CD4-positive, alpha-beta memory T cell (primary cell): ENCODE measurements around the gene NEXN. TPM values are rescaled to one million over a fixed set of nuclear protein-coding genes. Genes with fewer than 3 reads are reported as not detected.

Experiments
- CTCF ChIA-PET: fragments of 350-600 bp; sonication (Branson Sonifier 250); formaldehyde crosslinking; loops from one replicate; lab custom pipeline; 2021; ENCODE audit warnings: inconsistent platforms; ENCODE audit not compliant: partially characterized antibody; lab: Charles Lee
- POLR2A ChIA-PET: fragments of 350-600 bp; sonication (Branson Sonifier 250); formaldehyde crosslinking; loops from one replicate; lab custom pipeline; 2021; ENCODE audit not compliant: partially characterized antibody; lab: Charles Lee
- DNase-seq, 5 donors: peaks; one replicate each; pipeline versions ENCODE4 v3.0.0 to v3.0.0-alpha.2; 2020 to 2022; ENCODE audit warnings: mixed read lengths in 1 of 5
- H3K27ac ChIP-seq: one replicate; pipeline ENCODE4 v1.7.0; 2013; ENCODE audit warnings: low read depth, low read length
- H3K27me3 ChIP-seq: 2 replicates; pipeline ENCODE4 v1.7.0; 2013; ENCODE audit warnings: mild to moderate bottlenecking, low read length, moderate library complexity; ENCODE audit not compliant: insufficient read depth
- H3K36me3 ChIP-seq: 2 replicates; pipeline ENCODE4 v1.7.0; 2013; ENCODE audit warnings: mild to moderate bottlenecking, low read length, moderate library complexity; ENCODE audit not compliant: insufficient read depth
- H3K4me1 ChIP-seq: 2 replicates; pipeline ENCODE4 v1.7.0; 2013; ENCODE audit warnings: mild to moderate bottlenecking, low read length, moderate library complexity; ENCODE audit not compliant: insufficient read depth
- H3K4me3 ChIP-seq, 2 donors: one replicate each; pipeline ENCODE4 v1.7.0; 2013; ENCODE audit warnings: low read length in 2 of 2, mild to moderate bottlenecking in 1 of 2
- H3K9me3 ChIP-seq, 2 donors: one replicate each; pipeline ENCODE4 v1.7.0; 2013; ENCODE audit warnings: low read length in 2 of 2, control low read depth in 1 of 2; ENCODE audit not compliant: control insufficient read depth in 1 of 2
- H3K27ac Mint-ChIP-seq, 7 donors: one replicate each; pipeline ENCODE4 v1.8.0; 2020 to 2021; ENCODE audit warnings: mixed read lengths in 7 of 7, mild to moderate bottlenecking in 6 of 7, inconsistent platforms in 3 of 7, moderate library complexity in 3 of 7
- H3K27me3 Mint-ChIP-seq, 2 donors: one replicate each; pipeline ENCODE4 v1.8.0; 2020 to 2021; ENCODE audit warnings: mixed read lengths in 2 of 2
- H3K36me3 Mint-ChIP-seq, 2 donors: one replicate each; pipeline ENCODE4 v1.8.0; 2020 to 2021; ENCODE audit warnings: mixed read lengths in 2 of 2, inconsistent platforms in 1 of 2, mild to moderate bottlenecking in 1 of 2
- H3K4me1 Mint-ChIP-seq, 4 donors: one replicate each; pipeline ENCODE4 v1.8.0; 2020 to 2021; ENCODE audit warnings: mixed read lengths in 4 of 4, mild to moderate bottlenecking in 1 of 4
- H3K4me3 Mint-ChIP-seq, 8 donors: one replicate each; pipeline ENCODE4 v1.8.0; 2020 to 2021; ENCODE audit warnings: mixed read lengths in 8 of 8, mild to moderate bottlenecking in 7 of 8, moderate library complexity in 6 of 8, inconsistent platforms in 3 of 8
- H3K9me3 Mint-ChIP-seq, 8 donors: one replicate each; pipeline ENCODE4 v1.8.0; 2020 to 2021; ENCODE audit warnings: mixed read lengths in 8 of 8, mild to moderate bottlenecking in 5 of 8, inconsistent platforms in 3 of 8, moderate library complexity in 1 of 8
- intact Hi-C: fragments of 100-400 bp; cut with micrococcal nuclease; formaldehyde crosslinking; loops from one replicate; pipeline ENCODE4 v1.15.1; 2023
- polyA plus RNA-seq, 2 donors: library from polyadenylated mRNA; unstranded; fragments of 300-500 nt; fragmentation: Illumina TruSeq; gene quantifications; one replicate each; pipeline ENCODE4 v1.2.3, GENCODE V29; 2021
- total RNA-seq, 2 experiments: library from RNA; stranded (reverse); gene quantifications; one replicate each; pipeline ENCODE4 v1.2.3, GENCODE V29; 2021

The NEXN gene
- total and polyA plus RNA-seq, 4 experiments from 2014 or later = 0.31 to 0.67 (median 0.52) TPM

DNA sequence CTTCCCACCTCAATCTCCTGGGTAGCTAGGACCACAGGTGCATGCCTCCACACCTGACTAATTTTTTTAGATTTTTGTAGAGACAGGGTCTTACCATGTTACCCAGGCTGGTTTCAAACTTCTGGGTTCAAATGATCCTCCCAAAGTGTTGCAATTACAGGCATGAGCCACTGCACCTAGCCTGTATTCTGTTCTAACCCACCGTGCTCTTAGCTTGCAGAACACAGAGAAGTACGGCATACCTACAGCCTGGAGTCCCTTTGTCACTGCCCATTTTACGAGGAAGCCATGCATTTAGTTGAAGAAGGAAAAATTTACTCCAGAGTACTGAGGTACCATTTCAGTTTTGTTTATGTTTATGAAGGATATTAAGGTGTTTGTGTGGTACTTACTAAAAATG is 29.7 kb upstream of the NEXN start:
- Histone ChIP-seq H3K27ac (no peak overlapping the region), H3K4me3 (no peak overlapping the region), H3K4me1 (no peaks in the 10 kb centered on the region), H3K27me3 (no peaks in the 10 kb centered on the region), H3K9me3 (no peaks in the 10 kb centered on the region), H3K36me3 (peaks cover 14% of the 10 kb centered on the region)
- Mint-ChIP-seq H3K4me1 (peaks cover 11 to 23% (median 16%) of the 10 kb centered on the region in 4 donors), H3K9me3 (peaks cover 0 to 33% (median 18%) of the 10 kb centered on the region in 8 donors), H3K27ac (peak overlapping the region in 2 of 7 donors; percentile 46 to 55), H3K4me3 (no peak overlapping the region), H3K27me3 (no peaks in the 10 kb centered on the region), H3K36me3 (peaks cover 69 to 77% of the 10 kb centered on the region in 2 donors)
- ChIA-PET POLR2A (no interaction called here), CTCF (interaction anchor here (1.6 kb wide), 1 partner anchor 256 kb away, joined by 3 read pairs; no protein-coding TSS in a partner anchor)
- intact Hi-C loops = no loop called here
- no peak for DNase-seq

DNA sequence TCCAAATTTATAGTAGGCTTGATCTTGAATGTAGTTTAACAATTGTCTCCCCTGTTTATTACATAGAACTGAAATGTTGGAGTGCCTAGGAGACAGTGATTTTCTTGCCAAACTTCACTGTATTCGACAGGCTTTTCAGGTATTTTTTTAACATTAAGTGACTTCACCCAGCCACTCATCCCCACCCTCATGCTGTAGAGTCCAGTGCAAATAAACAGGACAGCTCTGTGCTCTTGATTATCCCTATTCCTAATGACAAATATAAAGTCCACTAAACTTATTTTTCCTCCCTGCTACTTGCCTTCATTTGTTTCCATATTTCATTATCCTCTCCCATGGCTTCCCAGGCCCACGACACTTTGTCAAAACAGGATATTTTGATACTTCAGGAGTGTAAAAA is 29.2 kb upstream of the NEXN start:
- CTCF ChIA-PET = interaction anchor here (1.6 kb wide), 1 partner anchor 255 kb away, joined by 3 read pairs; no protein-coding TSS in a partner anchor
- H3K36me3 Mint-ChIP-seq = peaks cover 64 to 72% of the 10 kb centered on the region in 2 donors

DNA sequence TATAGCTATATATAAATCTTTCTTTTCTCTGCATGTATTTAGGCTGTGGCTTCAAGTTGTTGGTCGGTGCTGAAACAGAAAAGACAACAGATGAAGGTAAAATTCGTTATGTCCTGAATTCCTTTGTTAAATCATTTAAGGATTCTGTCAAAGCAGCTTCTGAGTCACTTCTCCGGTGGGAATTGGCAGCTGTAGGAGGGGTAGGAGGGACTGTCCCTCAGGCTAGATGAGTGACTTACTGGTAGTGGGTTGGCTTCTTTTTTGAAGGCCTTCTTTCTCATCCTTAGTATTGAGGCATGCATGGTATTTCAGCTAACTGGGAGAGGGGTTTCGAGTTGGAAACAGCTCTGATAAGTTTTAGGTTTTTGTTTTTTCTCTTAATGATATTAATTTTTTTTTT is 22.1 kb upstream of the NEXN start:
- Mint-ChIP-seq H3K9me3 (no peaks in the 10 kb centered on the region), H3K4me1 (peaks cover 0 to 3% (median 0%) of the 10 kb centered on the region in 4 donors), H3K4me3 (no peak overlapping the region), H3K36me3 (peaks cover 39 to 42% of the 10 kb centered on the region in 2 donors), H3K27ac (no peak overlapping the region), H3K27me3 (no peaks in the 10 kb centered on the region)
- H3K4me3 ChIP-seq = no peak overlapping the region
- H3K4me1 ChIP-seq = no peaks in the 10 kb centered on the region
- peaks cover 14% of the 10 kb centered on the region for H3K36me3 ChIP-seq
- intact Hi-C loops = no loop called here
- ChIA-PET POLR2A (no interaction called here), CTCF (interaction anchor here (0.8 to 1.8 kb wide), 2 partner anchors 9 to 248 kb away, joined by 3 to 4 read pairs; no protein-coding TSS in a partner anchor)
- no peaks in the 10 kb centered on the region for H3K9me3 ChIP-seq
- H3K27ac ChIP-seq = no peak overlapping the region
- H3K27me3 ChIP-seq = no peaks in the 10 kb centered on the region
- no peak for DNase-seq

More for the DNA sequence above, 29.2 kb upstream of the NEXN start:
- Histone ChIP-seq H3K9me3 (no peaks in the 10 kb centered on the region), H3K4me3 (no peak overlapping the region), H3K4me1 (no peaks in the 10 kb centered on the region), H3K36me3 (peaks cover 14% of the 10 kb centered on the region), H3K27me3 (no peaks in the 10 kb centered on the region), H3K27ac (no peak overlapping the region)
- Mint-ChIP-seq H3K27me3 (no peaks in the 10 kb centered on the region), H3K4me1 (peaks cover 10 to 17% (median 14%) of the 10 kb centered on the region in 4 donors), H3K9me3 (peaks cover 0 to 28% (median 16%) of the 10 kb centered on the region in 8 donors), H3K4me3 (no peak overlapping the region), H3K27ac (no peak overlapping the region)
- no peak for DNase-seq
- intact Hi-C loops = no loop called here
- POLR2A ChIA-PET = no interaction called here

DNA sequence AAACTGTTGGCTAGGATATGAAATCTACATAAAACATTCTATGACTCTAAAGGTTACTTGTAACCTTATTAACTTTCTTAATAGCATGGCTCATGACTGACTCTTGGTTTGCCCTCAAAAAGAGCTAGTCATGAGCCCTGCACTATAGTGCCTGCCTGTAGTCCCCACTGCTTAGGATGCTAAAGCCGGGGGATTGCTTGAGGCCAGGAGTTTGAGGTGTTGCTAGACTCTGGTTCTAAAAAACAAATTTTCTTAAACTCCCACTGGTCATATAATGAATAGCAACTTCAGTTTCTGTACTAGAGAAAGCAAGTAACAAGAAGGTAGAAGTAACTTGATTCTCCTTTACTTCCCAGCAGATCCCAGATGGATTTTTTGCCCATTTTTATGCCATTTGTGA is 15.8 kb upstream of the NEXN start:
- Mint-ChIP-seq H3K27ac (peak overlapping the region in 1 of 7 donors; percentile 37), H3K4me1 (no peaks in the 10 kb centered on the region), H3K9me3 (no peaks in the 10 kb centered on the region), H3K27me3 (no peaks in the 10 kb centered on the region), H3K4me3 (no peak overlapping the region), H3K36me3 (peaks cover 28 to 37% of the 10 kb centered on the region in 2 donors)
- Histone ChIP-seq H3K27ac (no peak overlapping the region), H3K9me3 (no peaks in the 10 kb centered on the region), H3K27me3 (no peaks in the 10 kb centered on the region), H3K36me3 (peaks cover 3% of the 10 kb centered on the region), H3K4me1 (no peaks in the 10 kb centered on the region), H3K4me3 (no peak overlapping the region)
- ChIA-PET POLR2A (no interaction called here), CTCF (no interaction called here)
- intact Hi-C loops = no loop called here
- DNase-seq = no peak

DNA sequence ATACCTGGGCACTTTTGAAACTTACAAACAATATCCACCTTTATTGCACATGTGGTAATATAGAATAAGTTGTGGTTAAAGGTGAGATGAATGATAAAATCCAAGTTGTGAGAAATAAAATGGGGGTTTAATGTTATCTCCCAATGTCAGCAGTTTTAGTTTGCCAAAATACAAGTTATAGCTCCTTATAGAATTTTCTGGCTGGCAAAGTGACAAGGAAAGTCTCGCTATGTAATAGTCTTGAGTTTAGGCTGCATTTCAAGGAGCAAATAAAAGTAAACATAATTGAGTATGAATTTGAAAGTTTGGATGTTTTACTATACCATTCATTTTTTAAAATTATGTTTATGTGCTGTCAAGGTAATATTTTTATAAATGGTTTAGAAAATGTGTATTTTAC is 15.0 kb upstream of the NEXN start:
- intact Hi-C loops = no loop called here
- Histone ChIP-seq H3K4me3 (no peak overlapping the region), H3K27ac (no peak overlapping the region), H3K4me1 (no peaks in the 10 kb centered on the region), H3K9me3 (no peaks in the 10 kb centered on the region), H3K27me3 (no peaks in the 10 kb centered on the region), H3K36me3 (peaks cover 5% of the 10 kb centered on the region)
- Mint-ChIP-seq H3K27ac (no peak overlapping the region), H3K27me3 (no peaks in the 10 kb centered on the region), H3K4me1 (no peaks in the 10 kb centered on the region), H3K9me3 (no peaks in the 10 kb centered on the region), H3K36me3 (peaks cover 23 to 34% of the 10 kb centered on the region in 2 donors), H3K4me3 (no peak overlapping the region)
- no peak for DNase-seq
- POLR2A ChIA-PET = no interaction called here
- CTCF ChIA-PET = no interaction called here

DNA sequence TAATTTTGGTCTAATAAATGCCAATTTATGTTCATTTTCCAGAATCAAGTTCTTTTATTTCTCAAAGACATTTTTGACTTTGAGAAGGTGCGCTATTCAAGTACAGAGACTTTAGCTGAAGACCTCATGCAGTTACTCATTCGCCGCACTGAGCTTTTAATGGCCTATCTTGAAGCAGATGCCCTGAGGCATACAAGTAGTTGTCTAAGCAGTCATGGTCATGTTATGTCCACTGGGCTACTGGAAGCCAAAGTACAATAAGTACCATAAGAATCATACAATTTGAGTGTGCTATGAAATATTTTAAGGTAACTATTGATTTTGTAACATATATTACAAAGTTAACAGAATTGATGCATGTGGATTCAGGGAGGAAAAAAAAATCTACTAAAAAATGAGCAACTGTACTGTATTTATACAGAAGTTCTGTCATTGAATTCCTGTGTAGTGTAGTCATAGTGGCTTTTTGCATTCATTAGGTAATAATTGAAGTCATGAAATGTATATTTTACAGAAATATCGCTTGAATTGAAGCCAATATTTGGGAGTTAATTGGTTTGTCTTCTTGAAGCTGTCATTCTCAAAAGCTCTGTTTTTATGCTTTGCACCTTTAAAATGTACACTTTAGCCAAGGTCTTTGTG is 13.5 kb upstream of the NEXN start:
- Histone ChIP-seq H3K4me3 (no peak overlapping the region), H3K4me1 (no peaks in the 10 kb centered on the region), H3K9me3 (no peaks in the 10 kb centered on the region), H3K27me3 (no peaks in the 10 kb centered on the region), H3K27ac (no peak overlapping the region), H3K36me3 (peaks cover 4% of the 10 kb centered on the region)
- Mint-ChIP-seq H3K27me3 (no peaks in the 10 kb centered on the region), H3K9me3 (no peaks in the 10 kb centered on the region), H3K27ac (no peak overlapping the region), H3K4me3 (no peak overlapping the region), H3K36me3 (peaks cover 17 to 33% of the 10 kb centered on the region in 2 donors), H3K4me1 (no peaks in the 10 kb centered on the region)
- CTCF ChIA-PET = interaction anchor here (1.0 kb wide), 1 partner anchor 9 kb away, joined by 3 read pairs; no protein-coding TSS in a partner anchor
- intact Hi-C loops = no loop called here
- POLR2A ChIA-PET = no interaction called here
- DNase-seq = no peak

DNA sequence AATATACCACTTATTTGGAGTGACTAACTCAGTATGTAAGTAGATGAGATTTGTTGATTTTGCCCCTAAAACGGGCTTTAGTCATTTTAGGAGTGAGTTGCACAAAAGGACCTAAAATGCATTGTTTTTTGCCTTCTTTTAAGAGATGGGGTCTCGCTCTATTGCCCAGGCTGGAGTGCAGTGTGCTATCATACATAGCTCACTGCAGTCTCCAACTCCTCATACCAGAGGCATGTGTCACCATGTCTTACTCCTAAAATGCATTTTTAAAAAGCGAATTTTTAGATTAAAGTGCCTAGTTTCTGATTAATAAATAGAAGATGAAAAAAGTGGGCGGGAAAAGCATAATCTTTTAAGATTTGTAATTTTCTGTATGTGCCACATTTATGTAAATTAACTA is 11.5 kb upstream of the NEXN start:
- intact Hi-C loops = no loop called here

More for the DNA sequence above, 11.5 kb upstream of the NEXN start:
- Histone ChIP-seq H3K27me3 (no peaks in the 10 kb centered on the region), H3K9me3 (no peaks in the 10 kb centered on the region), H3K4me3 (no peak overlapping the region), H3K4me1 (no peaks in the 10 kb centered on the region), H3K27ac (no peak overlapping the region), H3K36me3 (peaks cover 4% of the 10 kb centered on the region)
- no peak for DNase-seq
- ChIA-PET POLR2A (no interaction called here), CTCF (no interaction called here)
- no peaks in the 10 kb centered on the region for H3K27me3 Mint-ChIP-seq
- H3K4me1 Mint-ChIP-seq = peaks cover 0 to 4% (median under 1%) of the 10 kb centered on the region in 4 donors
- peaks cover 17 to 33% of the 10 kb centered on the region in 2 donors for H3K36me3 Mint-ChIP-seq
- no peak overlapping the region for H3K4me3 Mint-ChIP-seq
- H3K9me3 Mint-ChIP-seq = no peaks in the 10 kb centered on the region
- no peak overlapping the region for H3K27ac Mint-ChIP-seq
